CD4-positive, CD25-positive, alpha-beta regulatory T cell (primary cell): ENCODE results near the gene HMGXB4. TPM values are rescaled to one million over a fixed set of nuclear protein-coding genes. Genes with fewer than 3 reads are reported as not detected.

Experiments
- ATAC-seq, 2 donors: fragments of 150-1000 bp; cut with Tn5 transposase; one replicate each; pipeline ENCODE4 v1.10.0; 2021; ENCODE audit warnings: low read depth in 2 of 2, moderate number of reproducible peaks in 2 of 2, moderate library complexity in 1 of 2
- DNase-seq, 3 donors: peaks; one replicate each; pipeline versions ENCODE4 v3.0.0 to v3.0.0-alpha.2; 2012 to 2022; ENCODE audit warnings: mixed read lengths in 1 of 3
- H3K27ac ChIP-seq: one replicate; pipeline ENCODE4 v1.7.0; 2013; ENCODE audit warnings: mild to moderate bottlenecking, low read length; ENCODE audit not compliant: insufficient read depth, poor library complexity, severe bottlenecking
- H3K27me3 ChIP-seq: one replicate; pipeline ENCODE4 v1.7.0; 2013; ENCODE audit warnings: low read length; ENCODE audit not compliant: control insufficient read depth, insufficient read depth
- H3K36me3 ChIP-seq: one replicate; pipeline ENCODE4 v1.7.0; 2013; ENCODE audit warnings: mild to moderate bottlenecking, low read length, moderate library complexity; ENCODE audit not compliant: control insufficient read depth, insufficient read depth
- H3K4me1 ChIP-seq: 2 replicates; pipeline ENCODE4 v1.7.0; 2013; ENCODE audit warnings: mild to moderate bottlenecking, low read length; ENCODE audit not compliant: insufficient read depth, control insufficient read depth, poor library complexity, severe bottlenecking
- H3K4me3 ChIP-seq: one replicate; pipeline ENCODE4 v1.7.0; 2013; ENCODE audit warnings: low read depth, mild to moderate bottlenecking, low read length, moderate library complexity
- H3K9me3 ChIP-seq, 2 experiments: 1 replicate in 1 of 2; 2 replicates in 1 of 2; pipeline ENCODE4 v1.7.0; 2013; ENCODE audit warnings: low read length in 2 of 2, mild to moderate bottlenecking in 1 of 2, moderate library complexity in 1 of 2; ENCODE audit not compliant: control insufficient read depth in 2 of 2
- H3K27ac Mint-ChIP-seq, 3 donors: one replicate each; pipeline ENCODE4 v1.8.0; 2020 to 2022; ENCODE audit warnings: mild to moderate bottlenecking in 3 of 3, mixed read lengths in 3 of 3, moderate library complexity in 2 of 3
- H3K27me3 Mint-ChIP-seq: one replicate; pipeline ENCODE4 v1.8.0; 2022; ENCODE audit warnings: mild to moderate bottlenecking, mixed read lengths
- H3K36me3 Mint-ChIP-seq: one replicate; pipeline ENCODE4 v1.8.0; 2020; ENCODE audit warnings: mixed read lengths
- H3K4me1 Mint-ChIP-seq, 4 donors: one replicate each; pipeline ENCODE4 v1.8.0; 2020 to 2022; ENCODE audit warnings: mixed read lengths in 4 of 4, mild to moderate bottlenecking in 1 of 4
- H3K4me3 Mint-ChIP-seq, 4 donors: one replicate each; pipeline ENCODE4 v1.8.0; 2020 to 2022; ENCODE audit warnings: mild to moderate bottlenecking in 4 of 4, mixed read lengths in 4 of 4, moderate library complexity in 3 of 4
- H3K9me3 Mint-ChIP-seq, 7 donors: one replicate each; pipeline ENCODE4 v1.8.0; 2020 to 2022; ENCODE audit warnings: mixed read lengths in 7 of 7, mild to moderate bottlenecking in 3 of 7, moderate library complexity in 2 of 7
- polyA plus RNA-seq, 4 donors: library from polyadenylated mRNA; unstranded; fragments of 300-500 nt; fragmentation: Illumina TruSeq; gene quantifications; one replicate each; pipeline ENCODE4 v1.2.3, GENCODE V29; 2021
- total RNA-seq: library from RNA; stranded (reverse); gene quantifications from one replicate; pipeline ENCODE4 v1.2.3, GENCODE V29; 2022

The HMGXB4 gene
- total and polyA plus RNA-seq, 5 donors from 2014 or later: 16.1 to 48.4 (median 17.8) TPM

- H3K27ac Mint-ChIP-seq: no peak overlapping the region
Observed at GRCh38 chr22:35342390-35342789, 85.1 kb downstream of the HMGXB4 start.

GRCh38 chr22:35343664-35344550 is 86.6 kb downstream of the HMGXB4 start:
- no peak overlapping the region for H3K4me3 ChIP-seq
- no peak overlapping the region for H3K27ac ChIP-seq
- DNase-seq: no peak
- Mint-ChIP-seq H3K36me3 (peaks cover 10% of the 10 kb centered on the region), H3K27me3 (no peaks in the 10 kb centered on the region), H3K9me3 (no peaks in the 10 kb centered on the region), H3K4me3 (no peak overlapping the region), H3K4me1 (peaks cover 0 to 4% (median under 1%) of the 10 kb centered on the region in 4 donors), H3K27ac (no peak overlapping the region)
- no peaks in the 10 kb centered on the region for H3K4me1 ChIP-seq
- no peaks in the 10 kb centered on the region for H3K27me3 ChIP-seq
- peaks cover 34% of the 10 kb centered on the region for H3K36me3 ChIP-seq
- H3K9me3 ChIP-seq: no peaks in the 10 kb centered on the region
- no peak for ATAC-seq

More at GRCh38 chr22:35342390-35342789, 85.1 kb downstream of the HMGXB4 start:
- no peaks in the 10 kb centered on the region for H3K27me3 Mint-ChIP-seq
- Histone ChIP-seq H3K36me3 (peaks cover 47% of the 10 kb centered on the region), H3K4me3 (no peak overlapping the region), H3K4me1 (no peaks in the 10 kb centered on the region), H3K9me3 (no peaks in the 10 kb centered on the region), H3K27ac (no peak overlapping the region), H3K27me3 (no peaks in the 10 kb centered on the region)
- H3K36me3 Mint-ChIP-seq: peaks cover 17% of the 10 kb centered on the region
- DNase-seq (no peak), ATAC-seq (no peak)
- peaks cover 0 to 10% (median under 1%) of the 10 kb centered on the region in 4 donors for H3K4me1 Mint-ChIP-seq
- no peak overlapping the region for H3K4me3 Mint-ChIP-seq
- H3K9me3 Mint-ChIP-seq: no peaks in the 10 kb centered on the region

- Mint-ChIP-seq H3K4me1 (peaks cover 1 to 4% (median 3%) of the 10 kb centered on the region in 4 donors), H3K36me3 (peaks cover 6% of the 10 kb centered on the region), H3K9me3 (no peaks in the 10 kb centered on the region), H3K27me3 (no peaks in the 10 kb centered on the region), H3K4me3 (no peak overlapping the region), H3K27ac (peak overlapping the region in 2 of 3 donors; percentile 38 to 46)
- ATAC-seq (no peak), DNase-seq (no peak)
- no peak overlapping the region for H3K4me3 ChIP-seq
- no peaks in the 10 kb centered on the region for H3K9me3 ChIP-seq
- no peaks in the 10 kb centered on the region for H3K27me3 ChIP-seq
- no peaks in the 10 kb centered on the region for H3K4me1 ChIP-seq
- no peak overlapping the region for H3K27ac ChIP-seq
- peaks cover 30% of the 10 kb centered on the region for H3K36me3 ChIP-seq
Observed at GRCh38 chr22:35344956-35345690, 87.8 kb downstream of the HMGXB4 start.

Other genes starting within 250 kb of the HMGXB4 start
- gene ISX, start 191.3 kb upstream of the HMGXB4 start, total RNA-seq: not detected
- not detected for gene ISX, start 191.3 kb upstream of the HMGXB4 start, polyA plus RNA-seq
- gene TOM1, start 42.4 kb downstream of the HMGXB4 start, total RNA-seq: 194 TPM
- gene TOM1, start 42.4 kb downstream of the HMGXB4 start, polyA plus RNA-seq: 10 to 100 TPM; 54.8 to 73.4 (median 64.9) TPM
- gene HMOX1, start 123.6 kb downstream of the HMGXB4 start, total RNA-seq: not detected
- gene HMOX1, start 123.6 kb downstream of the HMGXB4 start, polyA plus RNA-seq: 1 to 10 TPM in 3 of 4 donors, under 1 TPM in 1; 0.93 to 2.9 (median 1.7) TPM
- gene MCM5, start 142.6 kb downstream of the HMGXB4 start, total RNA-seq: 59.7 TPM
- gene MCM5, start 142.6 kb downstream of the HMGXB4 start, polyA plus RNA-seq: 10 to 100 TPM; 40.6 to 50.9 (median 43.4) TPM